NCI-H1694 (cell line): ENCODE data around the gene RGS11.
"Not testable (repeated sequence)": the region's sequence is repeated elsewhere in the genome, so short reads cannot be mapped to it uniquely, and the experiment has no call there.

Source experiments
- DNase-seq: peaks from one replicate; lab custom pipeline; 2025; lab: John Stamatoyannopoulos, UW

RGS11 gene

GRCh38 chr16:263182-263774, 12.5 kb downstream of the RGS11 start:
- DNase-seq: no peak

DNA sequence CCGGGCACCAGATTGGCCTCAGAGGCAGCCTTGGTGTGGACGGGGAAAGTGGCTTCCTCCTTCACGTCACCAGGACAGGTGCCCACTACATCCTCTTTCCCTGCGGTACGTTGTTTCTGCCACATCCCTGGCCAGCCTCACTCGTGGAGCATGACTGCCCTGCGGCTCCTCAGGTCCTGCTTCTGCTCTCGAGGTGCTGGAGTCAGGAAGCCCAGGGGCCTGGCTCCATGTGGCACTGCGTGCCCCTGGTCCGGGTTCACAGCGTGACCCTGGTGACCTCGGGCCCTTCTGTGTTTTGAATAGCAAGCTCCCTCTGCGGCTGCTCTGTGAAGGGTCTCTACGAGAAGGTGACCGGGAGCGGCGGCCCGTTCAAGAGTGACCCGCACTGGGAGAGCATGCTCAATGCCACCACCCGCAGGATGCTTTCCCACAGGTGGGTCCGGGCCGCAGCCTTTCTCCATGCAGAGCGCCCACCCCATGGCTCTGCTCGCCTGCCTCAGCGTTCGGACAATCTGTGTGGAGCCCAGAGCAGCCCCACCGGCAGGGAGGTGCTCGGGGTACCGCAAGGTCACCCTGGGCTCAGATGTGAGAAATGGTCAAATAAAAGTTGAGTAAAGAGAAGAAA, 13.5 kb downstream of the RGS11 start:
- DNase-seq: no peak

DNA sequence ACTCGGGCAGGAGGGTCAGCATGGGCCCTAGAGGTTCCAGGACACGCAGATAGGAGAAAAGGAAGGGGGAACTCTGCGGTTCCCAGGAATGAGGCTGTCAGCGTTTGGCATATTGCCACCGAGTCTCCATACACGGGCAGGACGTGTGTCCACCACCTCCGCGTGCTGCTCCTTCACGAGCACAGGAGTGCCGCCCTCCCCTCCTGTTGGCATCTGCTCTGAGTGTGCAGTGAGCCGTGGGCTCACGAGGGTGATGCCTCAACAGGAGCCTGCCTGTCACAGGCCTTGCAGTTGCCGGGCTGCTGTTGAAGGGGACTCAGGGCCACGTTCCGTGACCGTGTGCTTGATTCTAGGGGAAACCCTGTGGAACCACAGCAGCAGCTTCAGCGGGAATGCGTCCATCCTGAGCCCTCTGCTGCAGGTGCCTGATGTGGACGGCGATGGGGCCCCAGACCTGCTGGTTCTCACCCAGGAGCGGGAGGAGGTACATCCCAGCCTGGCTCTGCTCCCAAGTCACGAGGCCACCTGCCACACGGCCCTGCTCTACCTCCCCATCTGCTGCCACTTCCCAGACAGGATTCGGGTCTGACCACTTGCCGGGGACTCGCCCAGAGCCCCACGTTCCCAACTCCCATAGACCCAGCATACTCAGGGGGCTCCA, 14.6 kb downstream of the RGS11 start:
- DNase-seq: peak; percentile 44

GRCh38 chr16:260326-260725, 15.4 kb downstream of the RGS11 start:
- DNase-seq: no peak

DNA sequence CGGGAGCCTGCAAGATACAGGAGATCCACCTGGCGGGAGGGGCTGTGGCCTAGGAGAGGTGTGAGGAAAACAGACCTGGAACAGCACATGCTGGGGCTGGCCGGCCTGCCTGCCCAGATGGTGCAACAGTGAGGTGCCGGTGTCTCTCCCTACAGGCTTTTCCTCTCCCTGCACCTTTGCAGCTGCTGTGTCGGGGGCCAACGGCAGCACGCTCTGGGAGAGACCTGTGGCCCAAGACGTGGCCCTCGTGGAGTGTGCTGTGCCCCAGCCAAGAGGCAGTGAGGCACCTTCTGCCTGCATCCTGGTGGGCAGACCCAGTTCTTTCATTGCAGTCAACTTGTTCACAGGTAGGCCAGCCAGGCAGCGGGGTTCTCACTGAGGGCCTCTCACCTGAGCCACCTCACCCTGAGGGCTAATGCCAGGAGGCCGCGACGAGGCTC, 15.9 kb downstream of the RGS11 start:
- no peak for DNase-seq

- DNase-seq: no peak
These were observed 16.5 kb downstream of the RGS11 start for GRCh38 chr16:259226-259625.

DNA sequence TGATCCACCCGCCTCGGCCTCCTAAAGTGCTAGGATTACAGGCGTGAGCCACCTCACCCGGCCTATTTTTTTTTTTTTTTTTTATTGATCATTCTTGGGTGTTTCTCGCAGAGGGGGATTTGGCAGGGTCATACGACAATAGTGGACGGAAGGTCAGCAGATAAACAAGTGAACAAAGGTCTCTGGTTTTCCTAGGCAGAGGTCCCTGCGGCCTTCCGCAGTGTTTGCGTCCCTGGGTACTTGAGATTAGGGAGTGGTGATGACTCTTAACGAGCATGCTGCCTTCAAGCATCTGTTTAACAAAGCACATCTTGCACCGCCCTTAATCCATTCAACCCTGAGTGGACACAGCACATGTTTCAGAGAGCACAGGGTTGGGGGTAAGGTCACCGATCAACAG, 17.7 kb downstream of the RGS11 start:
- DNase-seq: not testable (repeated sequence)

DNA sequence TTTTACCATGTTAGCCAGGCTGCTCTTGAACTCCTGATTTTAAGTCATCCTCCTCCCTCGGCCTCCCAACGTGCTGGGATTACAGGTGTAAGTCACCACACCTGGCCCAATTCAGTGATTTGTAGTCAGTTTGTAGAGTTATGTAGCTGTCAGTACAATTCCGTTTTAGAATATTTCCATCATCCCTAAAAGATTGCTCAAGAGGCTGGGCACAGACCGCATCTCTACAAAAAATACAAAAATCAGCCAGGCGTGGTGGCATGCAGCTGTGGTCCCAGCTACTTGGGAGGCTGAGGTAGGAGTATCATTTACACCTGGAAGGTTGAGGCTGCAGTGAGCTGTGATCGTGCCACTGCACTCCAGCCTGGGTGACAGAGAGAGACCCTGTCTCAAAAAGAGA, 20.6 kb downstream of the RGS11 start:
- DNase-seq: no peak

DNA sequence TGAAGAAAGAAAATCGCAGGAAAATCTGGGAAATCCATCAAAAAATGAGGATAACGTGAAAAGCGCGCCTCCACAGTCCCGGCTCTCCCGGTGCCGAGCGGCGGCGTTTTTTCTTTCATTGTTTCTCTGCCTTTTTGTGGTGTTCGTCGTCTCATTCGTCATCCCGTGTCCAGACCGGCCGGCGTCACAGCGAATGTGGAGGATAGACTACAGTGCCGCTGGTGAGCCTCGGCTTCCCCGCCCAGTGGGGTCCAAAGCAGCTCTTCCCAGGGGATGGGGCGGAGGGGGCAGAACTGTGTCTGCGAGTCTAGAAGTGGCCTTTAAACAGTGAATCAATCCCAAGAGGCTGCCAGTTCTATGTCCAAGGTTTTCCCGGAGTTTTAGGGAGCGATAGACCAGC, 21.3 kb downstream of the RGS11 start:
- DNase-seq: no peak

DNA sequence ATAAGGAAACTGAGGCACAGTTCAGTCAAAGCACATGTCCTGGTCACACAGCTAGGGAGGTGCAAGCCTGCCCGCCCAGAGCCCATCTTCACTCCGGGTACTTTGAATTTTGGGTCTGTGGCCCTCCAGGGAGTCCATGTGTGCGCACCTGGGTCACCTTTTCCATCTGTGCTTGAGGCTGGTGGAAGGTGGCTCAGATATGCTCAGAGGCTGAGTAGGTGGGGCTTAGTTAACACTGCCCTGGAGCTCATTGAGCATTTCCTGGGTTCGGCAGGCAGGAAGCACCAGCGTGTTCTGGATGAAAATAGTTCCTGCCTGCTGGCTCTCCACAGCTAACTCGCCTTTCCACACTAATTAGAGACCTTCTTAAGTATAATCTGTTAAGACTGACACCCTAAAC, 21.9 kb downstream of the RGS11 start:
- DNase-seq: no peak

DNA sequence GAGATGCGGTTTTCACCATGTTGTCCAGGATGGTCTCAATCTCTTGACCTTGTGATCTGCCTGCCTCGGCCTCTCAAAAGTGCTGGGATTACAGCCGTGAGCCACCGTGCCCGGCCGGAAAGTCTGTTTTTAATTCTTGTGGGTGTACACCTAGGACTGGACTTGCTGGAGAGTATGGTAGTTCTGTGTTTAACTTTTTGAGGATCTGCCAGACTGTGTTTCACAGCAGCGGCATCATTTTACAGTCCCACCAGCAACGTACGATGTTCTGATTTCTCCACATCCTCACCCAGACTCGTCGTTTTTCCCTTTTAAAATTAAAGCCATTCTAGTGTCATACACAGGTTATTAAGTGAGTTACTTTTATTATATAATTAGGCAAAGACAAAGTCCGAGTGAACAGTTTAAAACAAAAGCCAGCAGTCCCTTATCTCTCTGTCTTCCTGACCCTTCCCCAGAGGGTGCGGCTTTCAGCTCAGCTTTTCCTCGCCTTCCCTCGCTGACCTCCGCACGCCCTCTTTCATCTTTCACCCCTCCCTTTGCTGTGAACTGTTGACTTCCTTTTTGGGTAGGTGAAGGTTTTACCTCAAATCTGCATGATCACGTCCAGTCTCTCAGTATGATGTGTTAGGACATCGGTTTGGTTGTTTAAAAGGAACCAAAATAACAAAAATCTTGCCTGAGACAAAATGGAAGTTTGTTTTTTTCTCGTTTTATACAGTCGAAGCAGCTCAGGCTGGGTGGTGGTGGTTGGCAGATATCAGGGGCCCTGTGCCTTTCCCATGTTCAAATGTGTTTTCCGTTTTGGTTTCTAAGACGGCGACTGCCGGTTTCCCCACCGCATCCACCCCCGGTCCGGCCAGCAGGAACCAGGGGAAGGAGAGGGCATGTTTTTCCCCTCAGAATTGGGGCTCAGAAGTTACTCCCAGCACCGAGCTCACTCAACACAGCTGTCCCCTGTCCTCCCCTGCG, 23.1 kb downstream of the RGS11 start:
- no peak for DNase-seq

DNA sequence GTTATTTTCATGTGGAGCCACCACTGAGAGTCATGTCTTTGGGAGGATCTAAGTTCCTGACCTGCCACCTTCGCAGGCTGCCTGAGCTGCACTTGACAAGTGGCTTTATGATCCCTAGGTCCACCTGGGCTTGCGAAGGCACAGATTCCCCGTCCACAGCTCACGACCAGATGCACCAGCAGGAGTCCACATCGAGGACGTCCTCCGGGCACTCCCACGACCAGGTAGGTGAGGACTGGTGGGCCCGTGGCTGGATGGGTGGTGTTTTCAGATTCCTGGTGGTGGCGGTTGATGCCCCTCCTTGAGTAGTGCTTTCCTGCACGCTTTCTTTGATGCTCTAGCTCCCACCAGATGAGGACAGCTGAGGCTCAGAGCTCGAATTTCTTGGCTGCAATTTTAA, 26.3 kb downstream of the RGS11 start:
- DNase-seq: no peak

DNA sequence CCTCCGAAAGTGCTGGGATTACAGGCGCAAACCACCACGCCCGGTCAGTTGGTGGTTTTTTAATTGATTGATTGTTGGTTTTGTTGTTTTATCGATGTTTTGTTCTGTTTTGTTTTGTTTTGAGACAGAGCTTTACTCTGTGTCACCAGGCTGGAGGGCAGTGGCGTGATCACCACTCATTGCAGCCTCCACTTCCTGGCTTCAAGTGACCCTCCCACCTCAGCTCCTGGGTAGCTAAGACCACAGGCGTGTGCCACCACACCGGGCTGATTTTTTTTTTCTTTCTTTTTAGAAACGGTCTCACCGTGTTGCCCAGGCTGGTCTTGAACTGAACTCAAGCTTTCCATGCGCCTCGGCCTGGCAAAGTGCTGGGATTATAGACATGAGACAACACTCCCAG, 28.7 kb downstream of the RGS11 start:
- DNase-seq: no peak

DNA sequence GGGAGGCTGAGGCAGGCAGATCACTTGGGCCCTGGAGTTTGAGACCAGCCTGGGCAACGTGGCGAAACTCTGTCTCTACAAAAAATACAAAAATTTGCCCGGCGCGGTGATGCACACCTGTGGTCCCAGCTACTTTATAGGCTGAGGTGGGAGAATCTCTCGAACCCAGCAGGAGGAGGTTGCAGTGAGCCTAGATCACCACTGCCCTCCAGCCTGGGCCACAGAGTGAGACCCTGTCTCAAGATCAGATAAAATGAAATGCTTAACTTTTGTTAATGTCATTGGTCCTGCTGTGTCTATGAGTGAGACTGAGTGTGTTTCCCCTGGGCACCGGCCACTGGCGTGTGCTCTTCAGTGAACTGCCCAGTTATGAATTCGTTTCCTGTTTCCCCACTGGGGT, 30.6 kb downstream of the RGS11 start:
- no peak for DNase-seq

DNA sequence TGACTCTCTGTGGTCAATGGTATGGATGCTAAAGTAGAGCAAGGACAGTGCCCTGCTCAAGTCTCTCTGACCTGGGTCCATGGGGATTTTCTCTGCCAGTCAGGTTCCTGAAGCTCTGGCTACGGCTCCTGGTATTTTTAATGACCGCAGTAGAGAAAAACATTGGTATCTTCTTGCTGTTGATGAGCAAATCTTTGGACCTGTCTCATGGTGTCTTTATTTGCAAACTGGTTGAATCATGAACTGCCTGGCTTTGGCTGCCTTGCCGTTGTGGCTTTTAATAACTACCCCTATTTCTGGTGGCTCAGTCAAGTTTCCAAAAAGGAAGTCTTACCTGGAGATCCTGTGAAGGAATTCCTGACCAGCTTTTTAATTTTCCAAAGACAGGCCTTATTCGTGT, 32.4 kb downstream of the RGS11 start:
- no peak for DNase-seq

DNA sequence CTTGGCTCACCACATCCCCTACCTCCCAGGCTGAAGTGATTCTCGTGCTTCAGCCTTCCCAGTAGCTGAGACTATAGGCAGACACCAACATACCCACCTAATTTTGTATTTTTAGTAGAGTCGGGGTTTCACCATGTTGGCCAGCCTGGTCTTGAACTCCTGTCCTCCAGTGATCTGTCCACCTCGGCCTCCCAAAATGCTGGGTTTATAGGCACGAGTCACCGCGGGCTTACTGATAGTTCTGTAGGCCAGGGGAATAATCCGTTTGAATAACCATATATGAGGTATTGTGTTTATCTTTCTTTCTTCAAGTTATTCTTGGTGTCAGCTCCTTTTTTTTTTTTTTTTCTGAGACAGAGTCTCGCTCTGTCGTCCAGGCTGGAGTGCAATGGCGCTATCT, 33.5 kb downstream of the RGS11 start:
- no peak for DNase-seq

DNA sequence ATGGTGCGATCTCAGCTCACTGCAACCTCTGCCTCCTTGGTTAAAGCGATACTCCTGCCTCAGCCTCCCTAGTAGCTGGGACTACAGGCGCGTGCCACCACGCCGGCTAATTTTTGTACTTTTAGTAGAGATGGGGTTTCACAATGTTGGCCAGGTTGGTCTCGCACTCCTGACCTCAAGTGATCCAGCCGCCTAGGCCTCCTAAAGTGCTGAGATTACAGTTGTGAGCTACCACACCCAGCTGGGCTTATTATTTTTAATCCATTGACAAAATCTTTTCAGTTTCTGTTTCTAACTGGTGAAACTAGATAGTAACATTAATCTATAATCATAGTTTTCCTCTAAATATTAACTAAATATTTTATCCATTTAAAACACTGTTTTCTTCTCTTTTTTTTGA, 35.2 kb downstream of the RGS11 start:
- DNase-seq: no peak

- DNase-seq: no peak
These were observed 35.8 kb downstream of the RGS11 start for GRCh38 chr16:239948-240277.

GRCh38 chr16:234468-235305, 41.1 kb downstream of the RGS11 start, which contains the start of gene FAM234A:
FAM234A (plus strand) TSS chr16:234821; CDS start chr16:254414, 19,593 bp downstream.
- peak; percentile 59 for DNase-seq

DNA sequence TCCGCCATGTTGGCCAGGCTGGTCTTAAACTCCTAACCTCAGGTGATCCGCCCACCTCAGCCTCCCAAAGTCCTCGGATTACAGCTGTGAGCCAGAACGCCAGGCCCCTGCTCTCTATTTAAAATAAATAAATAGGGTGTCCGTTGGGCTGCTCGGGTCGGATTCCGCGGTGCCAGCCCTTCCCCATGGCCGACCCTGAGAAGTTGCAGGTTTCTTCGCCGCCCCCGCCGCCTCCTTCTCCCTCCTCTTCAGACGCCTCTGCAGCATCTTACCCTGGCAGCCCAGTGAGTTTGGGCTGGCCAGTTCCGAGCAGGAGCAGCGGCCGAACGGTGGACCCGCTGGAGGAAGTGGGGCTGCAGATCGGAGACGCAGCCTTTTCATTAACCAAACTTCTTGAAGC, 44.8 kb downstream of the RGS11 start:
- DNase-seq: no peak

- not testable (repeated sequence) for DNase-seq
These were observed 45.4 kb downstream of the RGS11 start for GRCh38 chr16:230351-230750.
